Suprapubic skin (tissue), 4 donors: ENCODE results near the gene ACVR1.

Source experiments
- EP300 ChIP-seq: sonication (generic); formaldehyde crosslinking; IDR thresholded peaks from one replicate; pipeline ENCODE4 v1.6.1; 2017; ENCODE audit warnings: antibody characterized with exemption
- POLR2AphosphoS5 ChIP-seq, 3 donors: sonication (generic); formaldehyde crosslinking; IDR thresholded peaks; one replicate each; pipeline ENCODE4 v1.6.1; 2017; ENCODE audit warnings: antibody characterized with exemption in 3 of 3
- TF ChIP-seq, protein P1 (sequence below), 2 donors: fragments of 200-600 bp in 1 of 2; fragments of 450-650 bp in 1 of 2; sonication (generic) in 1 of 2; IDR thresholded peaks; one replicate each; pipeline ENCODE4 v1.5.1; 2016 to 2019; ENCODE audit warnings: antibody characterized with exemption in 2 of 2, mild to moderate bottlenecking in 1 of 2, moderate library complexity in 1 of 2

DNA sequence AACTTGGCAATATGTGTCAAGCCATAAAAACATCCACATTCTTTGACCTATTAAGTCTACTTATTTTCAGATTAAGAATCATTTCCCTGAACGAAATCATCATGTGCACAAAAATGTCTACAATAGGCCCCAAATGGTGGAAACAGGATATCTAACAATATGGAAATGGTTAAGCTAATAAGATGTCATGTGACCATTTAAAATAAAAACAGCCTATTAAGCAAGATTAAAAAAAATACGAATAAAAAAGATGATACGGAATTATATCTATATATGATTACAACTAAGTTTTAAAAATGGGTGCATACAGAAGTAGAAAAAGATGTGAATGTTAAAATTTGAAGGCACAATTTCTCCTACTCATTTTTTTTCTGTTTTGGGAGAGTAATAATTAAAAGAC lies 128.8 kb downstream of the ACVR1 start:
- TF ChIP-seq POLR2AphosphoS5 (IDR thresholded peaks at IDR 0.05): no peak
- TF ChIP-seq, protein P1, sequence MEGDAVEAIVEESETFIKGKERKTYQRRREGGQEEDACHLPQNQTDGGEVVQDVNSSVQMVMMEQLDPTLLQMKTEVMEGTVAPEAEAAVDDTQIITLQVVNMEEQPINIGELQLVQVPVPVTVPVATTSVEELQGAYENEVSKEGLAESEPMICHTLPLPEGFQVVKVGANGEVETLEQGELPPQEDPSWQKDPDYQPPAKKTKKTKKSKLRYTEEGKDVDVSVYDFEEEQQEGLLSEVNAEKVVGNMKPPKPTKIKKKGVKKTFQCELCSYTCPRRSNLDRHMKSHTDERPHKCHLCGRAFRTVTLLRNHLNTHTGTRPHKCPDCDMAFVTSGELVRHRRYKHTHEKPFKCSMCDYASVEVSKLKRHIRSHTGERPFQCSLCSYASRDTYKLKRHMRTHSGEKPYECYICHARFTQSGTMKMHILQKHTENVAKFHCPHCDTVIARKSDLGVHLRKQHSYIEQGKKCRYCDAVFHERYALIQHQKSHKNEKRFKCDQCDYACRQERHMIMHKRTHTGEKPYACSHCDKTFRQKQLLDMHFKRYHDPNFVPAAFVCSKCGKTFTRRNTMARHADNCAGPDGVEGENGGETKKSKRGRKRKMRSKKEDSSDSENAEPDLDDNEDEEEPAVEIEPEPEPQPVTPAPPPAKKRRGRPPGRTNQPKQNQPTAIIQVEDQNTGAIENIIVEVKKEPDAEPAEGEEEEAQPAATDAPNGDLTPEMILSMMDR (IDR thresholded peaks at IDR 0.05): no peak
- TF ChIP-seq EP300: no peak
